HAP-1 (cell line): ENCODE data around the gene ZDHHC7.

Experiments used
- DNase-seq, 2 experiments: peaks; one replicate each; pipeline ENCODE4 v3.0.0-alpha.2; 2016 to 2020; ENCODE audit warnings: low spot score in 2 of 2
- H3K27me3 ChIP-seq: fragments of 250-450 bp; sonication (Bioruptor Pico); 2 replicates; pipeline ENCODE4 v1.5.1; 2020; ENCODE audit warnings: low read depth, mild to moderate bottlenecking, moderate library complexity
- H3K36me3 ChIP-seq: fragments of 250-450 bp; sonication (Bioruptor Pico); replicated peaks from 2 replicates; pipeline ENCODE4 v1.5.1; 2020; ENCODE audit warnings: mild to moderate bottlenecking
- H3K4me1 ChIP-seq: fragments of 250-450 bp; sonication (Bioruptor Pico); 2 replicates; pipeline ENCODE4 v1.5.1; 2020; ENCODE audit warnings: mild to moderate bottlenecking
- H3K4me3 ChIP-seq: fragments of 250-450 bp; sonication (Bioruptor Pico); 2 replicates; pipeline ENCODE4 v1.5.1; 2020; ENCODE audit warnings: mild to moderate bottlenecking, moderate library complexity
- H3K9me3 ChIP-seq: fragments of 250-450 bp; sonication (Bioruptor Pico); 2 replicates; pipeline ENCODE4 v1.5.1; 2020; ENCODE audit warnings: mild to moderate bottlenecking, moderate library complexity
- in situ Hi-C: fragments of 300-500 bp; cut with MboI; formaldehyde crosslinking; loops from 3 replicates; pipeline ENCODE4 v1.14.3; 2020; ENCODE audit warnings: low sequenced_read_pairs, inconsistent platforms, mixed read lengths

The ZDHHC7 gene

GRCh38 chr16:85004587-85005205, 6.6 kb downstream of the ZDHHC7 start:
- Histone ChIP-seq H3K36me3 (peaks cover 11% of the 10 kb centered on the region; the same call in 1 of the 2 replicates), H3K4me1 (peaks cover 8% of the 10 kb centered on the region), H3K4me3 (no peak overlapping the region), H3K9me3 (no peaks in the 10 kb centered on the region), H3K27me3 (no peaks in the 10 kb centered on the region)
- in situ Hi-C loops, result no loop called here
- DNase-seq, result no peak

DNA sequence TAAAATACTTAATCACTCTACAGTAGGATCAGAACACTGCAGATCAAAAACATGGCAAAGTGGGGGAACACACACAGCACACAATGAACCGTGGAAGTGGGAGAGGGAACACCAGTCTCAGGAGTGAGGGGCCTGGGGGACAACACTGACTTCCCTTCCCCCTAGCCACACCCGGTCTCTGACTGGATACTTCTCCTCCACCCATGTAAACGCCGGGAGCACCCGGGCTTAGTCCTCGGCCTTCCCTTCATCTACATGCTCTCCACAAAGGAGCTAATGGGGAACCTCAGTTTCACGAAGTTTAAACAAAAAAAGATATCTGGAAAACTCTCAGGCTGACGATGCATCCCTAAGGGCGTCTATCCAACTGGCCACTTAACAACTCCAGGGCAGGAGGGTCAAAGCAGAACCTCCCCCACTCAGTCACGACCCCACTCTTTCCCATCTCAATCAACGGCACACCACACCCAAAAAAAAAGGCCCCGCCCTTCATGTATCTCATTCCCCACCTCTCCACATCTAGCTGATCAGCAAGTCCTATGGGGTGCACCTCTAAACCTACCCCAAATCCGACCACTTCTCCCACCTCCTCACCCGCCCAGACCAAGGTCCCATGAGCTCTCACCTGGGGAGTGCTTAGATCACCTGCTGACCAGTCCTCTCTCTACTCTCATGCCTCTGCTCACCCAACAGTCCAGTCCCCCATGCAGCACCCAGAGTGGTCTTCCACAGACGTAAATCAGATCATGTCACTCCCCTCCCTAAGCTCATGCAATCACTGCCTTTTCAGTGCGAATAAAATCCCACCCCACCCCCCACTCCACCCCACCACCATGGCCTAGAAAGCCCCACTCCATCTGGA, 7.4 kb downstream of the ZDHHC7 start:
- H3K4me3 ChIP-seq, result no peak overlapping the region
- peaks cover under 1% of the 10 kb centered on the region; the same call in 1 of the 2 replicates for H3K4me1 ChIP-seq
- peaks cover 11% of the 10 kb centered on the region; the same call in 1 of the 2 replicates for H3K36me3 ChIP-seq
- no peak for DNase-seq
- H3K9me3 ChIP-seq, result no peaks in the 10 kb centered on the region
- H3K27me3 ChIP-seq, result no peaks in the 10 kb centered on the region
- in situ Hi-C loops, result no loop called here

DNA sequence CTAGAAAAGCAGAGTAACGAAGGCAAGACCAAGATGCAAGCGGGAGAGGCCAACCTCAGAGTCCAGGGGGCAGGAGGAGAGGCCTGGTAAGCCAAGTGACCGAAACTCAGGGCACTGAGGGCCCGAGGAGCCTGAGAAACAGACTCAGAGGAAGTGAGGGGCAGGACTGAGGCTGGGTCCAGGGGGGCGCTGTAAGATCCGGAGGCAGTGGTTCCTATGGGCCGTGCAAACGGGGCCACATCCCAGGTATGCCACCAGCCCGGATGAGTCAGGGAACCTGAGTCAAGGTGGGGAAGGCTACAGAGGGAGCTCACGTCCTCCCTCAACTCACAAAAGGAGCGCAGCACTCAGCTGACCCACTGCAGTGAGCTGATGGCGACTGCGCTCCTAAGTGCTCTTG, 8.3 kb downstream of the ZDHHC7 start:
- no peaks in the 10 kb centered on the region for H3K27me3 ChIP-seq
- no peak overlapping the region for H3K4me3 ChIP-seq
- no peaks in the 10 kb centered on the region; the same call in 1 of the 2 replicates for H3K4me1 ChIP-seq
- in situ Hi-C loops, result no loop called here
- no peaks in the 10 kb centered on the region for H3K9me3 ChIP-seq
- peaks cover 11% of the 10 kb centered on the region; the same call in 1 of the 2 replicates for H3K36me3 ChIP-seq
- DNase-seq, result no peak

GRCh38 chr16:85002608-85003007, 8.7 kb downstream of the ZDHHC7 start:
- Histone ChIP-seq H3K4me3 (no peak overlapping the region), H3K9me3 (no peaks in the 10 kb centered on the region), H3K27me3 (no peaks in the 10 kb centered on the region), H3K4me1 (no peaks in the 10 kb centered on the region; the same call in 1 of the 2 replicates), H3K36me3 (peaks cover 9% of the 10 kb centered on the region; the same call in 1 of the 2 replicates)
- in situ Hi-C loops, result no loop called here
- no peak for DNase-seq

GRCh38 chr16:85002099-85002541, 9.2 kb downstream of the ZDHHC7 start:
- Histone ChIP-seq H3K4me3 (no peak overlapping the region), H3K36me3 (peaks cover 6% of the 10 kb centered on the region; the same call in 1 of the 2 replicates), H3K4me1 (no peaks in the 10 kb centered on the region; the same call in 1 of the 2 replicates)

GRCh38 chr16:84999857-85000480, 11.4 kb downstream of the ZDHHC7 start:
- Histone ChIP-seq H3K27me3 (no peaks in the 10 kb centered on the region), H3K36me3 (peaks cover 18% of the 10 kb centered on the region), H3K9me3 (no peaks in the 10 kb centered on the region), H3K4me1 (no peaks in the 10 kb centered on the region; the same call in 1 of the 2 replicates), H3K4me3 (no peak overlapping the region)
- DNase-seq, result no peak
- in situ Hi-C loops, result no loop called here

More at GRCh38 chr16:85002099-85002541, 9.2 kb downstream of the ZDHHC7 start:
- no peaks in the 10 kb centered on the region for H3K27me3 ChIP-seq
- H3K9me3 ChIP-seq, result no peaks in the 10 kb centered on the region
- DNase-seq, result no peak
- in situ Hi-C loops, result no loop called here

DNA sequence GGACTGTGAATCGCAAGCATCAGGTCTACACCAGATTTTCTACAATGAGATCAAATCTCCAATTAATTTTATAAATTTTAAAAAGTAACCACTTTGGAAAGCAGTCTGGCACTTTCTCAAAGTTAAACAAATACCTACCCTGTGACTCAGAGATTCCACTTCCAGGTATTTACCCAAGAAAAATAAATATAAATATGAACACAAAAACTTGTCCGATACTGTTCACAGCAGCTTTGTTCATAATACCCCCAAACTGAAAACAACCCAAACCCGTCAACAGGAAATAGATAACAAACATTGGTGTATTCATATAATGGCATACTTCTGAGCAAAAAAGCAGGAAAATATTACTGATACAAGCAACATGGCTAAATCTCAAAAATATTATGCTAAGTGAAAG, 12.1 kb downstream of the ZDHHC7 start:
- DNase-seq, result no peak
- Histone ChIP-seq H3K4me3 (no peak overlapping the region), H3K4me1 (no peaks in the 10 kb centered on the region; the same call in 1 of the 2 replicates), H3K27me3 (no peaks in the 10 kb centered on the region), H3K9me3 (no peaks in the 10 kb centered on the region), H3K36me3 (peaks cover 26% of the 10 kb centered on the region)
- in situ Hi-C loops, result no loop called here

DNA sequence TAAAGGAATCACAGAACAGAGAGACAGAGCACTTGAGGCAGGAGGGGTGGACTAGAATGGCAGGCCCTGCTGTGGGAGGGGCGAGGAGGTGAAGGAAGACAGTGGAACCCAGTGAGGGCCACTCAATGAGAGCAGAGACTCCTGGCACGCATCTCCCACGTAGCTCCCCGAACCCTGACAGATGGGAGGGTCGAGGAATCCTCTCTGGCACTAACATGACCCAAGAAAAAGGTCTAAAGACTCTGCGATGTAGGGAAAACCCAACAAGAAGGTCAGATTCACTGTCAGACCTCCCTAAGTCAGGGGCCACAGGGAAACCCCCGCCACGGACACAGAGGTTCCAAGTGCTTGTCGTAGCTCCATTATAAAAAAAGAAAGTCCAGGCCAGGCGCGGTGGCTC, 15.0 kb downstream of the ZDHHC7 start:
- in situ Hi-C loops, result no loop called here
- DNase-seq, result no peak
- Histone ChIP-seq H3K4me1 (no peaks in the 10 kb centered on the region), H3K4me3 (no peak overlapping the region), H3K9me3 (no peaks in the 10 kb centered on the region), H3K27me3 (no peaks in the 10 kb centered on the region), H3K36me3 (peaks cover 32% of the 10 kb centered on the region)

DNA sequence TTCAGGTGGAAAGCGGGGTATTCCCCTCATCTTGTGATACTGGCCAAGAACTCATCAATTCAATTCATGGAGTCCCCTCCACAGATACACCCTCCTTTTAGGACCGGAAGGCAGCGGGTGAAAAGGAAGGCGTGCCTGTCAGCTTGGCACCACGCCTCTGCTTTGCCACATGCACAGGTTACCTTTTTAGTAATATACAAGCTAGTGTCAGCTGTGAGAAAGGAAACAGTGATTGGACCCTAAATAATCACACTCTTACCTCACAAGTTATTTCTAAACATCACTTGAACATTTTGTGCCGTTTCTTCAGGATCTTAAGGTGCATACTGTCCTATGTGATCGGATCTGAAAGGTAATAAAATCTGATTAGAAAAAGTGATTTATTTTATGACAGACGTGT, 15.7 kb downstream of the ZDHHC7 start:
- H3K27me3 ChIP-seq, result no peaks in the 10 kb centered on the region
- no peak overlapping the region for H3K4me3 ChIP-seq
- H3K36me3 ChIP-seq, result peaks cover 36% of the 10 kb centered on the region
- in situ Hi-C loops, result no loop called here
- H3K9me3 ChIP-seq, result no peaks in the 10 kb centered on the region
- H3K4me1 ChIP-seq, result no peaks in the 10 kb centered on the region
- DNase-seq, result no peak

GRCh38 chr16:84993926-84994325, 17.4 kb downstream of the ZDHHC7 start:
- H3K4me3 ChIP-seq, result no peak overlapping the region
- in situ Hi-C loops, result no loop called here
- H3K4me1 ChIP-seq, result no peaks in the 10 kb centered on the region
- DNase-seq, result no peak
- H3K27me3 ChIP-seq, result no peaks in the 10 kb centered on the region
- H3K9me3 ChIP-seq, result no peaks in the 10 kb centered on the region
- peaks cover 46% of the 10 kb centered on the region for H3K36me3 ChIP-seq

DNA sequence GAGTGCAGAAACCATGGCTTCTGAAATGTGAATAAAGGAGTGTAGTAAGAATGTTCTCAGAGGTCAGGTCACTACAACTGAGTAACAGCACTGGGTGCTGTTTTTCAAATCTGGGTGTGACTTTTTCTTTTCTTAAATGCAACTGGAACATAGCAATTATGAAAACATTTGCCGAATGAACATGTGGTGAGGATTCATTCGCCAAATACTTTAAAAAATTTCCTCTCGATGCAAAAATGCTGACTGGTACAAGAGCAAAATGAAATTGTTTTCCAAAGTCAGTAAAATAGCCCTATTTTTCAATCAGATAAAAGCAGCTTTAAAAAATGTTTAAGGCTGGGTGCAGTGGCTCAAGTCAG, 18.6 kb downstream of the ZDHHC7 start:
- Histone ChIP-seq H3K36me3 (peaks cover 55% of the 10 kb centered on the region), H3K27me3 (no peaks in the 10 kb centered on the region), H3K4me1 (no peaks in the 10 kb centered on the region), H3K9me3 (no peaks in the 10 kb centered on the region), H3K4me3 (no peak overlapping the region)
- in situ Hi-C loops, result no loop called here
- DNase-seq, result no peak

DNA sequence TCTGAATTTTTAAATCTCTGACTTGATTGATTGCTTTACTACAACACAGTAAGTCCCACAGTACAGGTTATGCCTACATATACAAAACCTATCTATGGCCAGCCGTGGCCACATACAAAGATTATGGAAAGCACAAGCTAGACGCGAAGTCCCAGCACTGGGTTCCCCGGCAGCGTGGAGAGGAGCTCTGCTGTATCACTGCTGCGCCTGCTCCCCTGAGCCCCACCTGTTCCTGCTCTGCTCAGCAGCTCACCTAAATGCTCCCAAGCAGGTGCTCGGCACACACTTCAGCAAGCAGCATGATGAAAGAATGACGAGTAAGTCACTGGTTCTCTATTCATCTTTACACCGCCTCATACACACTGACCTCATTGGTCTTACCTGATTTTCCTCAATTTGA, 20.6 kb downstream of the ZDHHC7 start:
- Histone ChIP-seq H3K36me3 (peaks cover 63% of the 10 kb centered on the region), H3K27me3 (no peaks in the 10 kb centered on the region), H3K9me3 (no peaks in the 10 kb centered on the region), H3K4me3 (no peak overlapping the region), H3K4me1 (no peaks in the 10 kb centered on the region)
- in situ Hi-C loops, result no loop called here
- no peak for DNase-seq

DNA sequence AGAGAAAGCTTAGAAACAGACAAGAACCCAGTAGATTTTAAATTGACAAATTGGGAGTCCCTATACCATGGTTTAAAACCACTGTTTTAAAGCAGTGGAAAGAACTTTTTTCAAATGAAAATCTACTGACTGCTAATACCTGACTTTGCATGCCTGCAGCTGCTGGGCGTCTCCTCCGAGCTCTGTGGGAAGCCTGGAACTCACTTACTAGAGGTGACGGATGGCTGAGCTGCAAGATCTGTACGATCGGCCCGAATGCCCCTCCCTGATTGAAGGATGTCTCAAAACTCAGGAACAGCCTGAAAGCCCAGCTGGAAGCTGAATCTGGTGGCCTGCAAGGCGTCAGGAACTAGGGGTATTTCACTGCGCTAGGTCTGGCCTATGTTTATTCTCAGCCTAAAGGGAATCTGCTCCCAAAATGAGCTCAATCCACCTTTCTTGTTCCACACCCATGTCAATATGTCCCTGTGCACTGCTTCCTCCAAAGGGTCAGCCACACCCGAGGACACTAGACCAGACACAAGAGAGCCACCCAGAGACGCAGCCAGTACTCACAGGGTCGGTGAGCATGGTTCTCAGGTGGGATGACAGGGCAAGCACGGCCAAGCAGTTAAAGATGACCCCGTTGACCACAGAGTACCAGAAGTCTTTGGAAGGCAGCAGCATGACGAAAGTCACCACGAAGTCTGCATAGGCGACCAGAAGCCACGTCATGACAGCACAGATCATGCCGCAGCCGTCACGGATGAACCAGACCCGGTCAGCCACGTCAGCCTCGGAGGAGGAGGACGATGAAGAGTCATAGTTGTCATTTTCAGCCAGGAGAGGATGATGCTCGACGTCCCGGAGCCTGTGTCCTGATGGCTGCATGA, 21.4 kb downstream of the ZDHHC7 start:
- no peaks in the 10 kb centered on the region for H3K4me1 ChIP-seq
- no peak for DNase-seq
- H3K36me3 ChIP-seq, result peaks cover 56% of the 10 kb centered on the region
- H3K9me3 ChIP-seq, result no peaks in the 10 kb centered on the region
- no peaks in the 10 kb centered on the region for H3K27me3 ChIP-seq
- in situ Hi-C loops, result no loop called here
- H3K4me3 ChIP-seq, result no peak overlapping the region
